GM21447 (cell line): ENCODE measurements around the gene NCEH1.
"Not testable (repeated sequence)": the region's sequence is repeated elsewhere in the genome, so short reads cannot be mapped to it uniquely, and the experiment has no call there.

Source experiments
- ATAC-seq: cut with Tn5 transposase; IDR thresholded peaks from one replicate; pipeline ENCODE4 v1.9.1; 2021; ENCODE audit not compliant: unreplicated experiment

NCEH1 gene

DNA sequence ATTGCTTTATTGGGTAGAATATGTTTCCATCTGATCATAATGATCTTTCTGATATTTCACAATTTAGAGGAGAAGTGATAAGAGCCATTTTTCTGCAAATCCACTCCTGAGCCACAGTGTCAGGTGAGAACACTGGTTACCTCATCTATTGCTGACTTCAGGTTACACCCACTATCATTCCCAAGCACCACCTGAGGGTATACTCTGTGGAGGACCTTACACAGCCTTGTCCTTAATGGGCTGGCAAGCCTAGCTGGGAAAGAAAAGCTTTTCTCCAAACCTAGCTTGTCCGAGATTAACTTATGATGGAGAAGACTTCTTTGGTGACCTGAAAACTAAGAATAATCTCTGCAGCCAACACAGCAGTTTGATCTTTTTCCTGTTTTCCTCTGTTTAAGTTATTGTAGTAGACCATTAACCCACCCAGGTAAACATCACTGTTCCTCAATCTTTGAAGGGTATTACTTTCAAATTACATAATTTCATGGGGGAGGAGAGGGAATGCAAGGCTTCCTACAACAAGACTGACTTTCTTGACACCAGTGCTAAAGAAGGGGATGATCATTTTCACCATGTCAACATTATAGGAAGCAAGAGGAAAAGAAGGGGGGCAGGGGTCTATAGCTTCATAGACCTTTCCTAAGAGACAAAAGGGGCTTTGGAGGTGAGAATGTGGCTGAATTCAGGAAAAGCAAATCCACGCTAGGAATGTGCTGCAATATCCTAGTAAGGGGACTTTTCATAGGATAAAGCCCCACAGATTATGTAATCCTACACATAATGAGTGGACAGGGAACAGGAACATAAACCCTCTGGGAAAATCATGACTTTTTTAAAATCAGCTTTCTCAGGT, 1.7 kb downstream of the NCEH1 start:
- no peak for ATAC-seq

DNA sequence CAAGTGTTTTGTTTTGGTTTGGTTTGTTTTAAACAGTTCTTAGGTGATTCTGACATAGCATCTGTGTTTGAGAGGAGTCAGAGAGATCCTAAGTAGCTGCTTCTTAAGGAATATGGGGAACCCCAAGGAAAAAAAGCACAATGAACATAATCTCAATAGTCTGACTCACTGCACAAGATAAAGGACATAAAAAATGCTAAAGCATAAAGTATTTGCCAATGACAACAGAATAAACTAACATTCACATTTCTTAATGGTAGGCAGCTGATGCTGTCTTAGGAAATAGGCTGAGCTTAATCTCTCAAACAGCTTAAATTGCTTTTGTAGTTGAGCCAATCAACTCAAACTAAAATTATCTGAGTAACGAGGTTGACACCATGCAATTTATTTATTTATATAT, 2.9 kb downstream of the NCEH1 start:
- no peak for ATAC-seq

DNA sequence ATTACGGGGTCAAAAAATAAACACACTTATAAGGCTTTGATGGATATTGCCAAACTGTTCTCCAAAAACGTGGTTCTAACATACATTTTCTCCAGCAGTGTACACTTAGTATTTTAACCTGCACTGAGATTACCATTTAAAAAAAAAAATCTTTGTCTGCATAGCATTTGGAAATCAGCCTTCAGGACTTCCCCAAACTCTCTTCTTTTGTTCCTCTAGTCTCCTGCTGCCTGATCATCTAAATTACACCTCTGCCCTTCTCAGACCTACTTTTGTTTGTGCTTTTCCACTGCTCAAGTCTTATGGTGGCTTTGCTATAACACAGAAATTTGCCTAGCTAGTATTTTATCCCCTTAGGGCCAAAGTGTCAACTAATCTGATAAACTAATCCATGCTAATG, 3.8 kb downstream of the NCEH1 start:
- ATAC-seq = no peak

DNA sequence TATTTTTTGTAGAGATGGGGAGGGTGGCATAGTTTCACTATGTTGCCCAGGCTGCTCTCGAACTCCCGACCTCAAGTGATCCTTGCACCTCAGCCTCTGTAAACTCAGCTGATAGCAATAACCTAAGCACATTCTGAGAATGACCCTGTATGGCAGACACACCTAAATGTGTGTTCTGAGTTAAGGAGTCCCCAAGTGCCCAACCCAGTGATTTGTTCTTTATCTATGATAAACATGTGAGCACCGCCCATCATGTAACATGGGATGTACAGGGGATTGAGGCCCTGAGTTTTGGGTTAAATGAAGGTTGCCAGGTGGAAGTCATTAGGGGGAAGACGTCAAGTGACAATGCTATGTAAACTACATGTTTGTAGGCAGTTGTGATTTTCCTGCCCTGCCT, 5.7 kb downstream of the NCEH1 start:
- no peak for ATAC-seq

DNA sequence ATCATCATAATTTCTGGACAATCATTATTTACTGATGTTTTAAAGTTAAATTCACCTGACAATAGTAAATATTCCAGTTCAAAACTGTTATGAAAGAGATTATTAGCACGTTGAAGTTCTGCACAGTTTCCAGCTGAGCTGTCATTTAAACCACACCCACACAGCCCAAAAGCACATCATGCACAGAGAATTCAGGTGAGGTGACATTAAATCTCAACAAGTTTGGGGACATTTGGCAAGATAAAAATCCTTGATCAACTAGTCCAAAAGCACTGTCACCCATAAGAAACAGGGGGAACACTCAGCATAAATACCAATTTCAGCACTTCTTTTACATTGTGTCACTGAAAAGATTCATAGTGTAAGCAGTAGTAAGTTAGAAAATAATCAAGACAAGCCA, 6.9 kb downstream of the NCEH1 start:
- ATAC-seq = no peak

DNA sequence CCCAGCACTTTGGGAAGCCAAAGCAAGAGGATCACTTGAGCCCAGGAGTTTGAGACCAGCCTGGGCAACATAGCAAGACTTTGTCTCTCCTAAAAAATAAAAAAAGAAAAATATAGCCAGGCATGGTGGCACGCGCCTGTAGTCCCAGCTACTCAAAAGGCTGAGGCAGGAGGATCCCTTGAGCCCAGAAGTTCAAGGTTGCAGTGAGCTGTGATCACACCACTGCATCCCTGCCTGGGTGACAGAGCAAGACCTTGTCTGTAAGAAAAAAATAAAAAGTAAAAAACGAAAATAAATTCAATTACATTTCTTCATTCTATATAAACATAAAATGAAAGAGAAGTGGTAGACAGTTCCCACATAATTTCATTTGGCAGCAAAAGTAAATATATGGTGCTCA, 8.1 kb downstream of the NCEH1 start:
- not testable (repeated sequence) for ATAC-seq

DNA sequence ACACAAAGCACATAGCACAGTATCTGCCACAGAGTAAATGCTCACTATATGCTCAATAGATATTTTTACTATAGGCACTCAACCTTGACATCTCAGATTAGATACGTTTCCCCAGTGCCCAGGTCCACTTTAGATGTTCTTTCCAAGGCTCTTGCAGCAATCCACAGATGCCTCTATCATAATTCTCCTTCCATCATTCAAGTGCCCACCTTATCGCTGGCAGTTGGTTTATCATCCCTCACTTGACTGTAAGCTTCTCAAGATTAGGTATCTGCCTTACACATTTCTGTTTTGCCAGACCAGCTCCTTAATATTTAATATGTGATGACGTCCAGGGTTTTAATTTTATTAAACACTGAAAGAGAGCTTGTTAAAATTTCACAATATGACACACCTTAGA, 8.6 kb downstream of the NCEH1 start:
- ATAC-seq = no peak

DNA sequence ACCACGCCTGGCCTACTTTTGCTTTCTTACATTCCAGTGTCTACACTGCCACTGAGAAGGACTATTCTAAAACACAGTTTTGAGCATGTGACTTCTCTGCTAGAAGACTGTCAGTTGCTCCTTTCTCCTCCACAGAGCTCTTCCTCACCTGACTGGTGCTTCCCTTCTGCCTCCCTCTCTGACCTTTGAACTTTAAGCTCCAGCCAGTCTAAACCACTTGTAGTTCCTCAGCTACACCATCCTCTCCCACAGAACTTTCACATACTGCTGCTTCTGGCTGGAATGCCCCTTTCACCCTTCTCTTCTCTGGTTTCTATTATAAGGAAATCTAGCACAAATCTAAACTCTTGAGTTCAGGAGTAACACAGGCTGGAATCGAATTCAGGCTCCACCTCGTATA, 9.1 kb downstream of the NCEH1 start:
- ATAC-seq = no peak

DNA sequence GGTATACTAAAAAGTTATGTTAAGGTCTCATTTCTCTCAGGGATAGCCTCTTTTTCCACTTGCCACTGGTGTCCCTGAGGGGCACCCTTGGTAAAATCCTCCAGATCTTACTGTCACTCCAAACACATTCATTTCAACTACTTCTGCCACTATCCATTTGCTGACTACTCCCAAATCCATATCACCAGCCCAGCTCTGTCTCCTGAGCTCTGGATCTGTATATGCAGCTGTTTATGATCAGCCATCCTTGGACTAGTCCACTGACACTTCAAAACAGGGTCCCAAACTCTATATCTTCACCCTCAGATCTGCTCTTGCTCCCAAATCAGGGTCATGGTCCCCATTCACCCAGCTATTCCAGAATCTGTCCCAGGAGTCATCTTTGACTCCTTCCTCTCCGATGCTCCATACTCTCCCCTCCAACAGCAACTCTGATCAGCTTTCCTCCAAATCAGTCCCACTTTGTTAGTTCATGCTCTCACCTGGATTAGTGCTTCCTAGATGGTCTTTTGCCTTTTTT, 9.9 kb downstream of the NCEH1 start:
- ATAC-seq = no peak

DNA sequence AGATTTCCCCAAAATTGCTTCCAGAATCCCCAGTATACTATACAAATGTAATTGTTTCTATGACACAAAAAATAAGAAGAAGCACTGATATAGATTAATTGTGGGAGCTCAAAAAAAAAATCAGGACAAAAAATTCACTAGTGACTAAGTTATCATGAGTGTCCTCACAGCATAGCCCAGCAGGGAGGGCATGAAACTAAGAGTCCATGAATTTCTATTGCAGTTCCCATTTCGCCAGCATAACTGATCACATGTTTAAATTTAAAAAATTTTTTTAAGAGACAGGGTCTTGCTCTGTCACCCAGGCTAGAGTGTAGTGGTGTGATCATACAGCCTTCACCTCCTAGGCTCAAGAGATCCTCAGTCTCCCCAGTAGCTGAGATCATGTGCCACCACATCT, 10.6 kb downstream of the NCEH1 start:
- no peak for ATAC-seq

DNA sequence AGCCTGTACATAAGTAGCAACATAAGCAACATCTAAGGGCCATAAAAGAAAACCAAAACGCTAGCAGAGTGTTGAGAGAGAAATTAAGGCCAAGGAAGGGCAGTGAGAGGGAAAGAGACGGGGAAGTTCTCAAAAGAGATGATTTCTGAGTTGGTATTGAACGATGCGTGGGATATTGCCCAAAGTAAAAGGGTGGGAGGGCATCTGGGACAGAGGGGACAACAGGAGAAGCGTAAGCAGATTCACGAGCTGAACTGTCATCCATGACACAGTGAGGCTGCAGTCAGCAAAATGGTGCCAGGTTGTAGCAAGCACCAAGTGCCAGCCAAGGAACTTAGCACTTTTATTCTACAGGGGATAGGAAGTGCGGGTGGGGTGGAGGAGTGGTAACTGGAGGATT, 11.8 kb downstream of the NCEH1 start:
- no peak for ATAC-seq

DNA sequence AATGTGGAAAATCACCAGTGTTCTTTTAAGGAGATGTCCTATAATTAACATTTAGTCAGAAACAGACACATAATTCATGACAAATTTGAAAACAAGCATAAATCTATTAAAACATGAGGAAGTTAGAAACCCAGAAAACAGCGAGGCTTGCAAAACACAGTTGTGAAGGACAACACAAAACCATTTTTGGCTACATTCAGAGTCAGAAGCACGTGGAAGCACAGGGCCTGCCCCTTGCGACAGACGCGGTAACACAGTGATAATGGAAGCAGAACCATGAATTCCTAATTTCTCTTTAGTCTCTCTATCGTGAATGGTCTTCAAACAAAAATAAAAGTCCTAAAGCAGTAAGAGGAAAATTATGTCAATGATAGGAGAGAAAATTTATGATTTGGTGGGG, 12.2 kb downstream of the NCEH1 start:
- ATAC-seq = no peak

DNA sequence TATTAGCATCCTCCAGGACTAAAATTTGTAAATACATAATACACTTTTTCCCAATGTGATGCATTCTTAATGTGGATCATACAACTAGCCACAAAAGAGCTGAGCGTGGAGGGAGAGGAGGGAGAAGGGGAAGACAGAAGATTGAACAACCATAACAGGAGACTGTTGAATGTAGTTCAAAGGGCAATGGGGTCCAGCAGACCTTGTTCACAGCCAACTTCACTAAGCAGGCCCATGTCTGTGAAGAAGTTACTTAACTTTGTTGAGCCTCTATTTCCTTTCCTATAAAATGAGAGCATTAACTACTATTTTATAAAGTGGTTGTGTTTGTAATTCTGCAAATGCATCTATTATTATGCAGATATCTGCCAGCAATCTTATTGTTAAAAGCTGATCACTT, 13.3 kb downstream of the NCEH1 start:
- ATAC-seq = no peak

DNA sequence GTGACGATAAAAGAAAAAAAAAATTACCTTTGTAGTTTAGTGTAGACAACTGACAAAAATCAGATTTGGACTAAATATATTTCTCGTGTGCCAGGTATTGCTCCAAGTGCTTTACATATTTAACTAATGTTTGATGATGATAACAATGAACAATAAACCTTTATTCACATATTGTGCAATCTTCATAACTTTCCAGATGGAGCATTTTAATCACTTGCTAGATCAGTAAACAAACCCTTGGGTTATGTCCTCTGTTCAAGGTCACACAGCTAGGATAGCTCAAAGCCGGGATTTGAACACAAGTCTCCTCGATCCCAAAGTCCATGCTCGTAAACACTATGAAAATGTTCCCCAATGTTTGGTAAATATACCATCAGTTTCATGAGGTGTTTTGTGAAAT, 14.5 kb downstream of the NCEH1 start:
- ATAC-seq = no peak

DNA sequence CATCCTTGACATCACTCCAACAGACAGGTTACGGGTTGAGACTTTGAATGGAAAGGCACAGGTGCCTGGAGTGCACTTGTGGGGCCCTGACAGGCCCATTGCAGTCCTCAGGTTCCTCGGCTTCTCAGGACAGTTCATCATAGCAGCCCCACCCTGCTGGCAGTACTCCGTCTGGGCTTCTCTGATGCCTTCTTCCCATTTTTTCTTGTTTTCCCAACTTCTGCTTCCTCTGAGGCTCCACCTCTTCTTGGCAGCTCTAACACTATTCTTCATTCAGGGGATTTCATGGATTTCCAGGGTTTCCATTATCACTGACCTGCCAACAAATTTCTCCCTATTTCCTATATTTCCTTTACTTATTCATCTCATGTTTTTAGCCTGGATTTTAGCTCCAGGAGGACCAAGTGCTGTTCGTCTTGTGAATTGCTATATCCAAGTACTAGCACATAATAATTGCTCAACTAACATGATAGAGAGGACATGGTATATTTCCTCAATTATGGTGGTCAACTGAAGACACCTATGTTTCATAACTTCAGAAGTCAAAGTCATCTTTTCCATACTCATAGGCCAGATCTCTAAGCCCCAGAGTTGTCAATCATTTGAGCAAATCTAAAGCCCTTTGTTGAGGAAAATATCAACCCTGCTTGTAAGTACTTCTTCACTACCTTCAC, 16.2 kb downstream of the NCEH1 start:
- no peak for ATAC-seq

DNA sequence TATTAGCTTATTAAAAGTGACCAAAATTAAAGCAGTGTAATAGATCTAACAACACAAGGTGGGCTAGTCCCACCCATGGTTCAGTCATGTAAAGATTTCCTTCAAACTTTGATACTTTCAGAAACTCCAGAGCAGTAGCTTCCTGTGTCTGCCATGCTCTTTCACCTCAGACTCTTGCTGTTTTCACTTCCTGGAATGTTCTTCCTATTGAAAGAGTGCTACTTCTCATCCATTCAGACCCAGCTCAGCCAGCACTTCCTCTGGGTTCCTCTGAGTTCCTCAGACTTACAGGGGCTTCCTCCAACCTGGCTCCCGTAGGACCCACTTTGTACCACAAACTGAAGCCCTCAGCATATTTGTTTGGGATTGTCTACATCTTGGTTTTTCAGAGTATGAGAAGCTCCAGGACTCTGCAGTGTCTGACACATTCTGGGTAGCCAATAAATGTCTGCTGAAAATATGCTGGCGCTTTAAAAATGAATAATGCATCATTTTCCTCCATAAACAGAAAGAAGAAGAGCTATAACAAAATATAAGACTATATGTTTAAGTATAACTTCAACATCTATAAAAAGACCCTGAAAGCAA, 18.0 kb downstream of the NCEH1 start:
- peak; percentile 89 for ATAC-seq

DNA sequence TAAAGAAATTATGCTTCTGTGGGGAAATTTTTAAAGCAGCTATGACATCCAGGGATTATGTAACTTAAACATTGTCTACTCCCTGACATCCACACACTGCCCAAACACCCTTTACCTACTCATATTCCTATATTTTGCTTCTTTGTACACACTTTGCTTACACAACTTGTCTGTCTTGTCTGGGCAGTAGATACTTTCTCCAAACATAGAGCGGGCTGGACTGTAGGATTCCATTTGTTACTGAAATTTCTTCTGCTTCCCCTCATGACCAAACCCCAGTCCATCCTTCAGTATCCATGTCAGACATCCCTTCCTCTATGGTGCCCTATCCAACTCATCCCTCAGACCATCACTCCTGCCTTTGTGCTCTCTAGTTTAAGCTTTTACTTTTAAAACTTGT, 19.9 kb downstream of the NCEH1 start:
- ATAC-seq = no peak

DNA sequence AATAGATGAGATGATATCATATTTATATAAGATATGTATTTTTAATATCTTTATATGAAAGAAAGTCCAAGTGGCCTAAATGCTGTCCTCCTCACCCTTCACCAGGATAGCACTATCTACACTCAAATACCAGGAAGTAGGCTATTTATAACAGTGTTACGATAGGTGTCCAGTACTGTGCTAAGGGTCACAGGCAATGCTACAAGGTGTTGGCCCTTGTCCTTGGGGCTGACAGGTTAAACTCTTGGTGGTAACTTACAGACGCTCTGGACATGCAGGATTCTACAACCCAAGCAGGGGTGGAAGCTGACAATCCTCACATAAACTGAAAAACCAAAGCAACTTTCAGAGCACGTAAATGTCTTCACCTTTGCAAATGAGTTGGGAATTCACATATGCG, 22.3 kb downstream of the NCEH1 start:
- no peak for ATAC-seq

DNA sequence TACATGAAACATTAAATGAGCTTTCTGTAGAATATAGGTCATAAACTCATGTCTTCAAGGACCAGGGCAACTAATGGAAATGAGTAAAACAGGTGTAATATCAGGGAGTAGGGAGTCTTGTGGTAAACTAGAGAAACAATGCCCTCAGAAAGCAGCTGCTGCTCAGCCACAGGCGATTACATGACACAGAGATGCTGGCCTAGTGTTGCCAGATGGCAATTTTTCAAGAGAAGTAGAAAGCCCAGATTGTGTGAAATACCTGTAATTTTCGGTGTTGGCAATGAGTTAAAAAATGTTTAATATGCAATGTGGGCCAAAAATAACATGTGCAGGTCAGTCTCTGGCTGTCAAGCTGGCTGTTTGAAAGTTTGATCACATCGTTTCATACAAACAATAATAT, 23.4 kb downstream of the NCEH1 start:
- no peak for ATAC-seq

DNA sequence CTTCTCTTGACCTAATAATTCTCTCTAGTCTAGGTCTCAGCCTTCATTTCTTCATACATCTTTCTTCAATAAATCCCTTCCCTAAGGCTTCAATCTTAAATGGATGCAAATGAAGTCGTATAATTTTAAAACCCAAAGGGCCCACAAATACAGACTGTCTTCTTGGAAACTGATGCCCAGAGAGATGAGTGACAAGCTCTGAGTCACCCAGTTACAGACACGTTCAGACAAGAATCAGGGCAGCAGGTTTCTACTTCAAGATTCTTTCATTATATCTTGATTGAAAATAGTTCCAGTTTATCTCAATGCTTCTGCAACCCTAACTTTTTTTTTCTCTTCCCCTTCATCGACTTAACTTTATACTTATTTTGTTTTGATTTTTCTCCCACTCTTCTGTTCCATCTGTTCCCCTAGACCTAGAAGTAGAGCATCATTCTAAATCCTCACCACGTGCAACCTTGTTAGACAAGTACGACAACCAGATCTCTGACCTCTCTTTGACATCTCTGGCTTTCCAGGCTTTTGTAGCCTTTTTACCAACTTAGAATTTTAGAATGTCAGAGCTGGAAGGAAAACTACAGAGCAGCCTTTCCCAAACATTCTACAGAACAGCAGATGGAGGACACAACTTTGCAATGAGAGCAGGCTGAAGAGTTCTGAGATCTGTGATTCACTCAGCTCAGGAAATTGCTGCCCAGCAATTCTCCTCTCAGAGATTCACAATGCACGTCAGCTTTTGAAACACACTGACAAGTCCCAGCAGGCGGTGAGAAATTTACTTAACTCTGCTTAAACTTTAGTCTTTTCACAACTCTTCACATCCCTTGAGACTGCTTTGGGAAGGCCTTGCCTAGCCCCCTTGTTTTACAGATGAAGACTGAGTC, 25.3 kb downstream of the NCEH1 start:
- no peak for ATAC-seq

DNA sequence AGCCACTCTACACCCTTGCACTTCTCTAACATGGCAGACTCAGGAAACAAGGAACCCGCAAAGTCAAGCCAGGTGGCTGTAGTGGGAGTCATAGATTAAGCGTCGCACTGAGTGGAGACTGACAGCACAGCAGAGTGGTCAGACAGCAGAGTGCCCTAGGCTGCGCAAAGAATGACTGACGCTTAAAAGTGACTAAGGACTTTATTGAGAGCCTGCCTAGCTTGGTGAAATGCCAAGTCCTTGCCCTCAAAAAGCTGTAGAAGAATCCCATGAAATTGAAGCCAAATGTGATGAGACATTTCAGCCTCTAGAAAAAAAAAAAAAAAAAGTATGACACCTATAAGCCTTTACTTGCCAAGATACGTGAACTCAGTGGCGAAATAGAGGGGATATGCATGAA, 30.2 kb downstream of the NCEH1 start:
- no peak for ATAC-seq
